ENCODE data around the gene RNF135. TPM values are rescaled to one million over a fixed set of nuclear protein-coding genes. Genes with fewer than 3 reads are reported as not detected.
"Not testable (repeated sequence)": the region's sequence is repeated elsewhere in the genome, so short reads cannot be mapped to it uniquely, and the experiment has no call there.

The RNF135 gene
- total RNA-seq, result 1 to 10 TPM; 7.8 to 8.7 TPM

- CTCF ChIA-PET, result interaction anchor here (0.9 to 1.8 kb wide), 3 partner anchors 8 to 91 kb away, joined by 3 to 5 read pairs (median 3); no protein-coding TSS in a partner anchor
Measured at GRCh38 chr17:30970831-30971567, at the start of gene RNF135. TSS of gene RNF135 (plus strand) at chr17:30971039. CDS start at chr17:30971074, 35 bp downstream.

GRCh38 chr17:30921544-30922196 lies 49.2 kb upstream of the RNF135 start, which contains the start of gene ADAP2:
TSS of gene ADAP2 (plus strand) at chr17:30921945. CDS start at chr17:30922015, 70 bp downstream.
- CTCF ChIA-PET, result no interaction called here
- POLR2A ChIA-PET, result interaction anchor here (0.6 kb wide), 2 partner anchors 15 to 86 kb away, joined by 3 to 6 read pairs; no protein-coding TSS in a partner anchor

More at GRCh38 chr17:30970831-30971567, at the start of gene RNF135:
- POLR2A ChIA-PET, result interaction anchor here (0.5 to 1.0 kb wide), 2 partner anchors 38 to 342 kb away, joined by 3 read pairs; no protein-coding TSS in a partner anchor

- ChIA-PET POLR2A (no interaction called here), CTCF (interaction anchor here (0.7 kb wide), 1 partner anchor 332 kb away, joined by 3 read pairs; no protein-coding TSS in a partner anchor)
Measured at GRCh38 chr17:30922235-30923030, 48.4 kb upstream of the RNF135 start.

GRCh38 chr17:30924341-30924740 lies 46.5 kb upstream of the RNF135 start:
- ChIA-PET CTCF (no interaction called here), POLR2A (no interaction called here)

GRCh38 chr17:30926516-30926915 lies 44.3 kb upstream of the RNF135 start:
- POLR2A ChIA-PET, result no interaction called here
- CTCF ChIA-PET, result no interaction called here

GRCh38 chr17:30927756-30928155 lies 43.1 kb upstream of the RNF135 start:
- CTCF ChIA-PET, result no interaction called here
- POLR2A ChIA-PET, result no interaction called here

GRCh38 chr17:30928584-30928983 lies 42.3 kb upstream of the RNF135 start:
- CTCF ChIA-PET, result no interaction called here

GRCh38 chr17:30929081-30929633 lies 41.7 kb upstream of the RNF135 start:
- ChIA-PET CTCF (no interaction called here), POLR2A (no interaction called here)

More at GRCh38 chr17:30928584-30928983, 42.3 kb upstream of the RNF135 start:
- POLR2A ChIA-PET, result no interaction called here

- POLR2A ChIA-PET, CTCF ChIA-PET: not testable (repeated sequence)
Measured at GRCh38 chr17:30929861-30930260, 41.0 kb upstream of the RNF135 start.

- ChIA-PET POLR2A (no interaction called here), CTCF (no interaction called here)
Measured at GRCh38 chr17:30930495-30930894, 40.3 kb upstream of the RNF135 start.

- POLR2A ChIA-PET, result interaction anchor here (0.7 to 0.9 kb wide), 2 partner anchors 25 to 432 kb away, joined by 3 to 4 read pairs; no protein-coding TSS in a partner anchor
- CTCF ChIA-PET, result not testable (repeated sequence)
Measured at GRCh38 chr17:30931582-30931981, 39.3 kb upstream of the RNF135 start.

- POLR2A ChIA-PET, result no interaction called here
Measured at GRCh38 chr17:30933966-30934365, 36.9 kb upstream of the RNF135 start.

GRCh38 chr17:30939051-30939689 lies 31.7 kb upstream of the RNF135 start:
- POLR2A ChIA-PET, result no interaction called here
- CTCF ChIA-PET, result no interaction called here

More at GRCh38 chr17:30933966-30934365, 36.9 kb upstream of the RNF135 start:
- CTCF ChIA-PET, result no interaction called here

- CTCF ChIA-PET, result no interaction called here
- POLR2A ChIA-PET, result no interaction called here
Measured at GRCh38 chr17:30942308-30943079, 28.3 kb upstream of the RNF135 start.

GRCh38 chr17:30947796-30948195 lies 23.0 kb upstream of the RNF135 start:
- ChIA-PET POLR2A (no interaction called here), CTCF (no interaction called here)

GRCh38 chr17:30950189-30950588 lies 20.6 kb upstream of the RNF135 start:
- POLR2A ChIA-PET, result no interaction called here
- CTCF ChIA-PET, result no interaction called here

GRCh38 chr17:30950669-30951399 lies 20.0 kb upstream of the RNF135 start:
- ChIA-PET POLR2A (no interaction called here), CTCF (no interaction called here)
